Hematopoietic multipotent progenitor cell treated with erythropoietin and hydrocortisone succinate and interleukin-3 and kit ligand, for 15 days (in vitro differentiated cells): ENCODE data around the gene TMUB1.

Source experiments
- DNase-seq: peaks from one replicate; pipeline ENCODE4 v3.0.0-alpha.2; 2015; ENCODE audit warnings: low spot score

TMUB1 gene

GRCh38 chr7:151066273-151066974, 16.9 kb downstream of the TMUB1 start:
- DNase-seq = no peak

- no peak for DNase-seq
Measured at GRCh38 chr7:151065516-151065915, 17.8 kb downstream of the TMUB1 start.

GRCh38 chr7:151064993-151065392, 18.3 kb downstream of the TMUB1 start:
- DNase-seq = no peak

- no peak for DNase-seq
Measured at GRCh38 chr7:151064454-151064853, 18.8 kb downstream of the TMUB1 start.

GRCh38 chr7:151063212-151063561, 20.1 kb downstream of the TMUB1 start:
- DNase-seq = no peak

- DNase-seq = no peak
Measured at GRCh38 chr7:151062399-151063211, 20.7 kb downstream of the TMUB1 start.

- DNase-seq = no peak
Measured at GRCh38 chr7:151062111-151062398, 21.2 kb downstream of the TMUB1 start.

- DNase-seq = no peak
Measured at GRCh38 chr7:151061213-151062110, 21.8 kb downstream of the TMUB1 start.

- peak; percentile 32 for DNase-seq
Measured at GRCh38 chr7:151060416-151061212, 22.7 kb downstream of the TMUB1 start.

GRCh38 chr7:151060113-151060415, 23.2 kb downstream of the TMUB1 start:
- no peak for DNase-seq

GRCh38 chr7:151059367-151060112, 23.8 kb downstream of the TMUB1 start, which contains the start of gene SLC4A2:
SLC4A2 (plus strand) TSS chr7:151059589; CDS start chr7:151061988, 2,399 bp downstream.
- DNase-seq = peak; percentile 37

- DNase-seq = peak; percentile 28
Measured at GRCh38 chr7:151058781-151059366, 24.4 kb downstream of the TMUB1 start.

GRCh38 chr7:151057989-151058780, 25.1 kb downstream of the TMUB1 start:
- DNase-seq = peak; percentile 98

- DNase-seq = no peak
Measured at GRCh38 chr7:151057506-151057988, 25.7 kb downstream of the TMUB1 start, which contains the start of gene CDK5. CDK5 (minus strand) TSS chr7:151057897; CDS start chr7:151057848, 49 bp downstream.

- no peak for DNase-seq
Measured at GRCh38 chr7:151056666-151057505, 26.4 kb downstream of the TMUB1 start.

GRCh38 chr7:151056283-151056665, 27.0 kb downstream of the TMUB1 start:
- DNase-seq = no peak

- DNase-seq = no peak
Measured at GRCh38 chr7:151053751-151054150, 29.5 kb downstream of the TMUB1 start.

- no peak for DNase-seq
Measured at GRCh38 chr7:151053096-151053495, 30.2 kb downstream of the TMUB1 start.

GRCh38 chr7:151051108-151051507, 32.2 kb downstream of the TMUB1 start:
- no peak for DNase-seq
